ENCODE results near the gene HS6ST3.
"Not testable (repeated sequence)": the region's sequence is repeated elsewhere in the genome, so short reads cannot be mapped to it uniquely, and the experiment has no call there.

HS6ST3 gene

DNA sequence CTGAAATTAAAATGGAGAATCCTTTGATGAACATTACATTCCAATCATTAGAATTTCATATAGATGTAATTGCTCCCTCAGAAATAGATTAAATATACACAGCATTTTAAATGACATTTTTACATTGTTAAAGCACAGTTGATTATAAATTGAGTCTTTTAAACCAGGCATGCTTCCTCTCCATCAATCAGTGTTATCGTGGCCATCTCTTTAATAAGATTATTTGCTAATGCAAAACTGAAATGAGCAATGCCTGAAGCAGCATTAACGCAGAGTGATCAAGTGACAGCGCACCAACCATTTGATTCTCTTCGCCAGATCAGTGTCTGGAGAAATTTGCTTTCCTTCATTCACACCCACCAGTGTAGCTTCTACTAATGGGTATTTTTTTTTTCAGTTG is 644.6 kb downstream of the HS6ST3 start:
- no peak for DNase-seq (ENCODE audit: low read depth)

DNA sequence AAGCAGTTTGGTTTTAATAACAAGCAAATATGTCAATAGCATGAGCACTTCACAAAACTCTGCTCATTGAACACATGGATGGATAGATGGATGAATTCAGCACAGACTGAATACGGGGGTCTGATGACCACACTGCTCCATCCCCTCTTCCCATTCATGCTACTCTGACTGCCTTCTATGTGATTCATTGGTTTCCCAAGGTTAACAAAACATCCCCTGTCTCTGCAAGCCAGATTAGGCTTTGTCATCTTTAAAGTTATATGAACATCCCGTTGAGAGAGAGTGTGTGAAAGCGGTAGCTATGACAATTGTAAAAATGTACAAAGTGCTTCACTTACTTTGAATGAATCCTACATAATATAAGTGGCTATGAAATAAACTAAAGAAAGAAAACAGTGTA is 651.9 kb downstream of the HS6ST3 start:
- no peak for DNase-seq (ENCODE audit: low read depth)

DNA sequence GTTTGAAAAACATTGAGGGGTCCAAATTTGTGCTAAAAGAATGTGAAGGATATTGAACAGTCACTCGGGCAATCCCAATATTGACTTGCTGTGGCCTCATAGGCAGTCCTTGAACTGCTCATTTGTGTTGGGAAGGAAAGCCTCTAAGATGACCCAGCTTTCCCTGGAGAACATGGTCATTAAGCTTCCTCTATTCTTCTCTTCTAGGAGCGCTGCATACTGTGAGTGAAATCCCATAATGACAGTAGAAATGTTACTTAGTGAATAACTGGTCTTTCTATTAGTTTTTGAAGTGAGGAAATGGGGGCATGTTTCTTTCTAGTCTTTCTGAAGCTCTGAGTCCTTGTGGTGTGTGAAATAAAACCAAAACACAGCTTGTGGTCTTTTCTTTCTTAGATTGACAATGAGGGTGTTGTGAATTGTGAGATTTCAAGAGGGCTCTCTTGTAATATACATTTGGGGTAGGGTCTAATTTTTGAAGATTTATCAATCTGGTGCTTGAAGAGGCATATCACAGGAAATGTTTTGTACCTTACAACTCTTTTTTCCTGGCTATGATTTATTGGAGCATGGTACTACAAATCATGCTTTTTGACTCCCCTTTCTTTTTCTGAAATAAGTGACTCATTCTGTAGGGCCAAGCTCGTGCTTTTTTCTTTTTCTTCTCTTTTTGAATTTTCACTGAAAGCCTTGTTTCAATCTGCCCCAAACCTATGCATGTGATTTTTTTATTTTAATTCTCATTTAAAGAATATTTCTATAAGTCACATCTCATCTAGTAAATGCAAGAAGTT is 653.6 kb downstream of the HS6ST3 start:
- DNase-seq (ENCODE audit: low read depth): no peak

GRCh38 chr13:96744367-96745331 is 654.7 kb downstream of the HS6ST3 start:
- no peak for DNase-seq (ENCODE audit: low read depth)

GRCh38 chr13:96746886-96747285 is 657.0 kb downstream of the HS6ST3 start:
- DNase-seq (ENCODE audit: low read depth): no peak

DNA sequence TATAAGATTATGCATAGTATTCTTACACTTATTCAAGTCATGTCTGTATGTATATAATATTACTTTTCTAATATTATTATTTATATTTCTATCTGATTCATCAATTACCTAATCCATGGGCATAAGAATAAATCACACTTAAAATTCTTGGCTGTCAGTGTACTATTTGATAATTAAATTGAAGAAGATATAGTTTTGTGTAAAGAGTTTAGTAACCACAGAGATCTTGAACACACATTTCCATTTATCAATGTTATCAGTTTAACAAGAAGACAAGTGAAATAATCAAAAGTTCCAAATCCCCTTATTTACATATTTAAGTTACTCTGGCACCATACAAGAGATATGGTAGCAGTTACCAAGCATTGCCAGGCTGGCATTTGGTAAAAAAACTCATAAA is 659.9 kb downstream of the HS6ST3 start:
- DNase-seq (ENCODE audit: low read depth): no peak

GRCh38 chr13:96751089-96751488 is 661.2 kb downstream of the HS6ST3 start:
- DNase-seq (ENCODE audit: low read depth): no peak

- DNase-seq (ENCODE audit: low read depth): no peak
Observed at GRCh38 chr13:96762876-96763275, 673.0 kb downstream of the HS6ST3 start.

DNA sequence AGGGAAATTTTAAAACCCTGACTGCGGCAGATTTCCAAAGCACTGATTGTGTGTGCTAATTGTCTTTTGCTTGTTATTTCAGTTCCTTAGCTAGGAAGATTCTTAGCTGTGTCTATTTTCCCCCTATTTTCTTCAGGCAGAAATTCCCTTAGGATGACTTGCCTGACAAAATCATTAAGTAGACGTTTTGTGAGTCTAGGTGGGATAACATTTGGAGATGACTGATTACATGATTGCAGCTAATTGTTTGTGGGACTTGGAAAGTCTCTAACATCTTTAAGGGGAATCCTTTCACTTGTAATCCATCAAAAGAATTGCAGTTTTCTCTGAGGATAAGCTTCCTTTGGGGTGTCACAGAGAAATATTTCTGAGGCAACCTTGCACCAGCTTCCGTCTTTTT is 676.4 kb downstream of the HS6ST3 start:
- no peak for DNase-seq (ENCODE audit: low read depth)

- no peak for DNase-seq (ENCODE audit: low read depth)
Observed at GRCh38 chr13:96768524-96768923, 678.6 kb downstream of the HS6ST3 start.

DNA sequence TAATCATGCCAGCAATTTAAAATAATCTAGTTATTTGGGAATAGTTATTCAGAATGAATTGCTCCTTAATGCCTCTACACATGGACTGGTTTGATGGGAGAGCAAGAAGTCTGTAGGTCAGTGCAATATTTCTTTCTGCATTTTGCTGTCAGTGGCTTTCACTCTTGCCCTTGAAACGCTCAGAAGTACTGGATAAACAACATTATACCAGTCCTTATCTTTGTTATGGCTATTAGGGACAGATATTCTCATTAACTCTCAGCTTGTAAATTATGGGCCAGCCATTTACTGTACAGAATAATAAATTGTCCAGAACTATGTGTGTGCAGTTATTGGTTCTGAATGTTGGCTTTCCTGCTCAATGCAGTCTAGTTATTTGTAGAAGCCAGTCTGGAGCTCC is 680.0 kb downstream of the HS6ST3 start:
- no peak for DNase-seq (ENCODE audit: low read depth)

DNA sequence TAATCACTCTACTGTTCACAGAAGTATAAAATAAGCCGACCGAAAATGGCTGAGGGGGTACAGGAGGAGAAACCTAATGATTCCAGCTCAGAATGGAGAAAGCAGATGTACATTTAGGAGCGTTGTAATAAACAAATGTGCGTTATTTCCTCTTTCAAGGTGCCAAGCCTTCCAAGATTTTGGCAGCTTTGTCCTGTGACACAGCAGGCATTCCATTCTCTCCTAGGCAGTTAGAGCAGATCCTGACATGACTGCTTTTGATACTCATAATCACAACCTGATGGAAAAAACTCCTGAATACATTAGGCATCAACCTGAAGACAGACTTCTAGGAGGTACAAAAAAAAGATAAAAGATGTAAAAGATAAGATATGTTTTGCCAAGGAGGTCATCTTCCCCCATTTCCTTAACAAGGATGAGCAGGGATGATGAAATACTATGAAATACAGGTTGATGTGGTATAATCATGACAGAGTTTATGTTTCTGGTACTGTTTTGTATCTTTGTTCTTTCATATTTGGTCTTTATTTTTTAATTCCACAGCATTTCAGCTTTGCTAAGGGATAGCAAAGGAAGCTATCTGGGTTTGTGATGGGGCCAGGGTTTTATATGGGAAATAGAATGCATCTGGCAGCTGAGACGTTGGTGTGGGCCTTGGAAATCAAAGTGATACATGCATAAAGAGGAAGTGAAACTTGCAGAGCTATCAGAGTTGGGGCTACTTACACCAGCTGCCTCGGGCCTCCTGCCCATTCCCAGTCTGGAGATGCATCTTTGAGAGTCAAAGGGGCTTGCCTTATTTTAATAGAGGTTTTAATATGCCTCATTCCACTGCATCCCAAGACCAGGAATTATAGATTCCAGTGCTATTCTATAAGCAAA is 681.8 kb downstream of the HS6ST3 start:
- no peak for DNase-seq (ENCODE audit: low read depth)

- no peak for DNase-seq (ENCODE audit: low read depth)
Observed at GRCh38 chr13:96772426-96772825, 682.5 kb downstream of the HS6ST3 start.

DNA sequence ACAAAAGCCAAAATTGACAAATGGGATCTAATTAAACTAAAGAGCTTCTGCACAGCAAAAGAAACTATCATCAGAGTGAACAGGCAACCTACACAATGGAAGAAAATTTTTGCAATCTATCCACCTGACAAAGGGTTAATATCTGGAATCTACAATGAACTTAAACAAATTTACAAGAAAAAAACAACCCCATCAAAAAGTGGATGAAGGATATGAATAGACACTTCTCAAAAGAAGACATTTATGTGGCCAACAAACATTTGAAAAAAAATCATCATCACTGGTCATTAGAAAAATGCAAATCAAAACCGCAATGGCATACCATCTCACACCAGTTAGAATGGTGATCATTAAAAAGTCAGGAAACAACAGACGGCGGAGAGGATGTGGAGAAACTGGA is 688.4 kb downstream of the HS6ST3 start:
- not testable (repeated sequence) for DNase-seq (ENCODE audit: low read depth)

DNA sequence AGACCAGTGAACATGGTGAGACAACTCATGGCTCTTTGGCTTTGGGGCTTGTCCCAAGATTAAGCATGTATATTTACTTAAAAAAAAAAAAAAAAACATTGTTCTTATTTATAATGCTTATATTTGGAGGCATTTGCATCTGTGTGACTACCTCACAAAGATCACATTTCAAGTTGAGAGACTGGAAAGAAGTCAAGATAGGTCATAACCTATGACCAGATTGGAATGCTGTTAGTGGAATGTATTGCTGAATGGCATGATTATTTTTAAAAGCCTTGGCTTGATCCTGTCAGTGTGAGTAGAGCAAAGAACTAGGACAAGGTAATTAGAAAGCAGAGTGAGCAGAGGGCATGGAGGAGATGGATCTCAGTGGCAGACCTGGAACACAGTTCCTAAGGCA is 689.8 kb downstream of the HS6ST3 start:
- DNase-seq (ENCODE audit: low read depth): no peak

DNA sequence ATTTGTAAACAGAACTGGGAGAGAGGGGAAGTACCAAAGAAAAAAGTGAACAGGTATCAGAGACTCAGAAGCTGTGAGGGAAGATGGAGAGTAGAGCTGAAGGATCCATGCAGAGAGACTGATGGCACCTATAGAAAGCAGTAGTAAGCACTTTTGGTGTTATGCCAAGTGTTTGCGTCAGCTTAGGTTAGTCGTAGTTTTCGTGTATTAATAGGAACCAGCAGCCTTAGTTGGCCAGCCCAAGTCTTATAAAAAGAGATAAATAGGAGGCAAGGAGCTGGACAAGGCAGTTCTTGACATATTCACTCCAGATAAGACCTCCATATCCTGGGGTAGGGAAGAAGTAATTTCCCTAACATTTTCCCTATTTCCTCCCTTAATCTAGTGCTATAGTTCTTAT is 690.2 kb downstream of the HS6ST3 start:
- no peak for DNase-seq (ENCODE audit: low read depth)

GRCh38 chr13:96781141-96781540 is 691.2 kb downstream of the HS6ST3 start:
- DNase-seq (ENCODE audit: low read depth): no peak

DNA sequence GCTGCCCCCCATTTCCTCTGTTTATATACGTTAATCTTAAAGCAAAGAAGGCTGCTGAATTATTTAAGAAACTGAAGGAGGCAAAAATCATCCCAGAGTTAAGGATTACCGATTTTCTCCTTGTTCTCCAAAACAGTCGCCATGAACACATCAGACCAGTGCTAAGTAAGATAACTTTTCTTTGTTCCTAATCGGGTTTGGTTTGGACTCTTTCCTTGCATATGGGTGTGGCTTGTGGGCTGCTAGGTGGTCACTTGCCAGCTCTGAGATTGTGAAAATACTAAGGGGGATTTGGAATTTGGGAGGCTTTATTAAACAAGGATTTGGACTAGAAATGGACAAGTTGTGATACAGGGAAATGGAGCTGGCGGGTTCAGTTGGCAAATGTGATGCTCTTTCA is 692.3 kb downstream of the HS6ST3 start:
- no peak for DNase-seq (ENCODE audit: low read depth)

- DNase-seq (ENCODE audit: low read depth): no peak
Observed at GRCh38 chr13:96783057-96783456, 693.1 kb downstream of the HS6ST3 start.

GRCh38 chr13:96783511-96783910 is 693.6 kb downstream of the HS6ST3 start:
- no peak for DNase-seq (ENCODE audit: low read depth)

DNA sequence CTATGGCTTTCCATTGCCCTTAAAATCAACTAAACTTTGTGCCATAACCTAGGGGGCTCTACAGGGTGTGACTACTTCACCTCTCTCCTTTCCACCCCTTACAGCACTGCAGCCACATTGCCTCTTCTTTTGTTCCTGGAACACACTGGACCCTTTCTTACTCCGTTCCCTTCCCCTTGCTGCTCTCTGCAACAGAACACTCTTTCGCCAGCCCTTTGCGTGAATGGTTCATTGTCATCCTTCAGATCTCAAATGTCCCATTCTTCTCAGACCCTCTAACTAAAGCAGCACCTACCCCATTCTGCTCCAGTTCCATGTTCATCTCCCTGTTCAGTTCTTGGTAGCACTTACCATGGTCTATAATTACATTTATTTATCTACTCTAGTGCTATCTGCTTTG is 696.1 kb downstream of the HS6ST3 start:
- DNase-seq (ENCODE audit: low read depth): no peak

- DNase-seq (ENCODE audit: low read depth): no peak
Observed at GRCh38 chr13:96792188-96792587, 702.3 kb downstream of the HS6ST3 start.
